Cardiac muscle cell (in vitro differentiated cells and primary cell): Measurements from ENCODE around the gene FARS2. TPM values are rescaled to one million over a fixed set of nuclear protein-coding genes. Genes with fewer than 3 reads are reported as not detected.
A peak's percentile ranks its signal among the peaks of the same experiment; 100 is the strongest.

Experiments used
- DNase-seq, 2 donors: peaks; one replicate each; pipeline versions ENCODE4 v3.0.0 to v3.0.0-alpha.2; 2010 to 2017; ENCODE audit warnings: low read depth in 1 of 2, low spot score in 1 of 2
- H3K27ac ChIP-seq: fragments of 200-600 bp; sonication (generic); 2 replicates; pipeline ENCODE4 v1.5.1; 2016
- H3K27me3 ChIP-seq: fragments of 200-600 bp; sonication (generic); 2 replicates; pipeline ENCODE4 v1.6.0; 2016; ENCODE audit warnings: control low read depth
- H3K36me3 ChIP-seq: fragments of 200-600 bp; sonication (generic); 2 replicates; pipeline ENCODE4 v1.5.1; 2016; ENCODE audit warnings: control low read depth
- H3K4me1 ChIP-seq: fragments of 200-600 bp; sonication (generic); 2 replicates; pipeline ENCODE4 v1.8.1; 2017; ENCODE audit warnings: low read depth, mild to moderate bottlenecking, mixed run types
- H3K4me3 ChIP-seq: fragments of 200-600 bp; sonication (generic); 2 replicates; pipeline ENCODE4 v1.5.1; 2016; ENCODE audit warnings: mild to moderate bottlenecking
- H3K9me3 ChIP-seq: fragments of 200-600 bp; sonication (generic); 2 replicates; pipeline ENCODE4 v1.5.1; 2017; ENCODE audit warnings: low read depth, mild to moderate bottlenecking, control low read depth
- CTCF ChIP-seq: IDR thresholded peaks from 2 replicates; pipeline ENCODE4 v1.5.1; 2012; ENCODE audit warnings: low read depth, mild to moderate bottlenecking, low read length
- polyA plus RNA-seq: library from polyadenylated mRNA; unstranded; fragments of >200 nt; fragmentation: Nextera tagmentation; extraction: Ambion mirVana; gene quantifications from 2 replicates; pipeline ENCODE4 v1.2.1, GENCODE V29; 2016
- total RNA-seq: library from RNA; depleted of rRNA; stranded (reverse); fragments of >200 nt; gene quantifications from 2 replicates; pipeline ENCODE4 v1.2.3, GENCODE V29; 2016

The FARS2 gene
- total and polyA plus RNA-seq, 2 experiments from 2014 or later, result 12.4 to 22.5 TPM

GRCh38 chr6:5592886-5593519 lies 331.7 kb downstream of the FARS2 start:
- Histone ChIP-seq H3K4me3 (no peak overlapping the region), H3K9me3 (no peaks in the 10 kb centered on the region), H3K27ac (no peak overlapping the region), H3K4me1 (no peaks in the 10 kb centered on the region), H3K36me3 (no peaks in the 10 kb centered on the region), H3K27me3 (no peaks in the 10 kb centered on the region)
- DNase-seq, result peak in 1 of 2 donors; percentile 39
- TF ChIP-seq CTCF, result no peak

GRCh38 chr6:5595184-5595583 lies 333.9 kb downstream of the FARS2 start:
- Histone ChIP-seq H3K4me3 (no peak overlapping the region), H3K27me3 (no peaks in the 10 kb centered on the region), H3K4me1 (no peaks in the 10 kb centered on the region), H3K36me3 (no peaks in the 10 kb centered on the region), H3K27ac (no peak overlapping the region), H3K9me3 (no peaks in the 10 kb centered on the region)
- TF ChIP-seq CTCF, result no peak
- no peak for DNase-seq

GRCh38 chr6:5597413-5597812 lies 336.1 kb downstream of the FARS2 start:
- Histone ChIP-seq H3K9me3 (no peaks in the 10 kb centered on the region), H3K4me1 (no peaks in the 10 kb centered on the region), H3K36me3 (no peaks in the 10 kb centered on the region), H3K27ac (no peak overlapping the region), H3K27me3 (no peaks in the 10 kb centered on the region), H3K4me3 (no peak overlapping the region)
- no peak for TF ChIP-seq CTCF
- no peak for DNase-seq

GRCh38 chr6:5598123-5598522 lies 336.8 kb downstream of the FARS2 start:
- Histone ChIP-seq H3K27ac (no peak overlapping the region), H3K4me1 (no peaks in the 10 kb centered on the region), H3K4me3 (no peak overlapping the region), H3K27me3 (no peaks in the 10 kb centered on the region), H3K9me3 (no peaks in the 10 kb centered on the region), H3K36me3 (no peaks in the 10 kb centered on the region)
- TF ChIP-seq CTCF, result no peak
- no peak for DNase-seq

- no peaks in the 10 kb centered on the region for H3K9me3 ChIP-seq
- H3K27ac ChIP-seq, result no peak overlapping the region
- no peaks in the 10 kb centered on the region for H3K36me3 ChIP-seq
- no peaks in the 10 kb centered on the region for H3K4me1 ChIP-seq
- no peak for TF ChIP-seq CTCF
- H3K27me3 ChIP-seq, result no peaks in the 10 kb centered on the region
- DNase-seq, result no peak
- H3K4me3 ChIP-seq, result no peak overlapping the region
Observed at GRCh38 chr6:5599127-5599526, 337.8 kb downstream of the FARS2 start.
